Body of pancreas (tissue), 4 donors: Measurements from ENCODE around the gene MGLL.

Experiments
- CTCF ChIP-seq, 7 experiments: fragments of 450-650 bp in 4 of 7; fragments of 200-600 bp in 3 of 7; sonication (generic) in 3 of 7; IDR thresholded peaks; one replicate each; pipeline ENCODE4 v1.5.1; 2016 to 2019; ENCODE audit warnings: antibody characterized with exemption in 7 of 7
- POLR2A ChIP-seq, 3 donors: fragments of 450-650 bp; IDR thresholded peaks; one replicate each; pipeline ENCODE4 v1.6.1; 2016; ENCODE audit warnings: antibody characterized with exemption in 3 of 3, mild to moderate bottlenecking in 2 of 3

- TF ChIP-seq CTCF (IDR thresholded peaks at IDR 0.05) (no peak), POLR2A (IDR thresholded peaks at IDR 0.05) (no peak)
These were observed 174.5 kb downstream of the MGLL start for GRCh38 chr3:127647845-127648204.
